H54 (cell line): ENCODE data around the gene SLIT3.

Source experiments
- DNase-seq: peaks from one replicate; pipeline ENCODE4 v3.0.0; 2011; ENCODE audit warnings: low spot score, mixed read lengths; ENCODE audit not compliant: insufficient read length
- FAIRE-seq: peaks from 3 replicates; lab custom pipeline; 2011; peaks lifted over from hg19 to GRCh38; lab: Jason Lieb, UNC
- POLR2A ChIP-seq: IDR thresholded peaks from 2 replicates; pipeline ENCODE4 v1.6.1; 2011; ENCODE audit warnings: low read depth, mild to moderate bottlenecking, low read length

Gene SLIT3

GRCh38 chr5:169132302-169132660, 168.7 kb downstream of the SLIT3 start:
- FAIRE-seq (no peak), DNase-seq (no peak)
- TF ChIP-seq POLR2A: no peak

- no peak for DNase-seq
- no peak for TF ChIP-seq POLR2A
- FAIRE-seq: no peak
Measured at GRCh38 chr5:169131616-169132301, 169.2 kb downstream of the SLIT3 start.

GRCh38 chr5:169128679-169129078, 172.3 kb downstream of the SLIT3 start:
- TF ChIP-seq POLR2A: no peak
- DNase-seq (no peak), FAIRE-seq (no peak)

- no peak for FAIRE-seq
- DNase-seq: no peak
- TF ChIP-seq POLR2A: no peak
Measured at GRCh38 chr5:169127431-169127830, 173.5 kb downstream of the SLIT3 start.

- DNase-seq (no peak), FAIRE-seq (no peak)
- TF ChIP-seq POLR2A: no peak
Measured at GRCh38 chr5:169126481-169127021, 174.4 kb downstream of the SLIT3 start.

GRCh38 chr5:169125571-169125970, 175.4 kb downstream of the SLIT3 start:
- TF ChIP-seq POLR2A: no peak
- DNase-seq (no peak), FAIRE-seq (no peak)

- TF ChIP-seq POLR2A: no peak
- FAIRE-seq (no peak), DNase-seq (no peak)
Measured at GRCh38 chr5:169122951-169123350, 178.0 kb downstream of the SLIT3 start.

GRCh38 chr5:169121630-169122420, 179.1 kb downstream of the SLIT3 start:
- no peak for DNase-seq
- no peak for TF ChIP-seq POLR2A
- FAIRE-seq: no peak

- no peak for FAIRE-seq
- no peak for TF ChIP-seq POLR2A
- no peak for DNase-seq
Measured at GRCh38 chr5:169119288-169120048, 181.5 kb downstream of the SLIT3 start.

- DNase-seq (no peak), FAIRE-seq (no peak)
- TF ChIP-seq POLR2A: no peak
Measured at GRCh38 chr5:169116961-169117461, 183.9 kb downstream of the SLIT3 start.

- no peak for FAIRE-seq
Measured at GRCh38 chr5:169115461-169116124, 185.3 kb downstream of the SLIT3 start.

GRCh38 chr5:169114466-169115065, 186.4 kb downstream of the SLIT3 start:
- DNase-seq: no peak
- TF ChIP-seq POLR2A: no peak
- no peak for FAIRE-seq

More at GRCh38 chr5:169115461-169116124, 185.3 kb downstream of the SLIT3 start:
- DNase-seq: no peak
- TF ChIP-seq POLR2A: no peak

GRCh38 chr5:169112016-169112415, 188.9 kb downstream of the SLIT3 start:
- FAIRE-seq (no peak), DNase-seq (no peak)
- no peak for TF ChIP-seq POLR2A
